SH-SY5Y (cell line): ENCODE measurements around the gene TSC22D3.

Experiments used
- GATA2 ChIP-seq: IDR thresholded peaks from 2 replicates; pipeline ENCODE4 v1.6.1; 2011; ENCODE audit warnings: mild to moderate bottlenecking, low read depth, low read length
- GATA3 ChIP-seq: IDR thresholded peaks from 2 replicates; pipeline ENCODE4 v1.6.1; 2011; ENCODE audit warnings: low read depth, mild to moderate bottlenecking, low read length, moderate library complexity

GRCh38 chrX:107787827-107788226 is 12.2 kb upstream of the TSC22D3 start:
- TF ChIP-seq GATA2 (no peak), GATA3 (no peak)
